ENCODE results near the gene JAKMIP2. TPM values are rescaled to one million over a fixed set of nuclear protein-coding genes. Genes with fewer than 3 reads are reported as not detected.

JAKMIP2 gene
- polyA plus RNA-seq, 1 donor from 2014 or later = 46.3 TPM

- Histone ChIP-seq H4K20me1 (ENCODE audit: insufficient read depth) (no peaks in the 10 kb centered on the region), H3K27me3 (ENCODE audit: insufficient read depth, low read depth, low read length) (no peaks in the 10 kb centered on the region), H3K9me2 (ENCODE audit: insufficient read depth, low read length) (no peaks in the 10 kb centered on the region), H3K4me2 (ENCODE audit: low read length) (no peak overlapping the region), H3K9ac (ENCODE audit: low read length) (no peak overlapping the region), H3K27ac (ENCODE audit: low read length) (no peak overlapping the region), H3F3A (ENCODE audit: insufficient read depth, low read length, poor library complexity, severe bottlenecking) (no peaks in the 10 kb centered on the region), H3K36me3 (ENCODE audit: insufficient read depth, low read length) (no peaks in the 10 kb centered on the region), H2AFZ (ENCODE audit: low read depth, low read length) (no peak overlapping the region), H3K79me2 (replicated peaks; ENCODE audit: insufficient read depth, low read length) (no peaks in the 10 kb centered on the region), H3K9me3 (ENCODE audit: low read length) (no peaks in the 10 kb centered on the region), H3K4me3 (ENCODE audit: low read length) (no peak overlapping the region)
- no peak for TF ChIP-seq REST (IDR thresholded peaks at IDR 0.05; ENCODE audit: borderline replicate concordance)
- no peak for TF ChIP-seq RAD21 (conservative IDR thresholded peaks at IDR 0.05)
- TF ChIP-seq EP300 (conservative IDR thresholded peaks at IDR 0.05; ENCODE audit: poor library complexity, severe bottlenecking) = no peak
- no peak for TF ChIP-seq SMC3 (conservative IDR thresholded peaks at IDR 0.05; ENCODE audit: poor library complexity)
- TF ChIP-seq CTCF (IDR thresholded peaks at IDR 0.05; ENCODE audit: poor library complexity, severe bottlenecking) = no peak
- TF ChIP-seq MXI1 (conservative IDR thresholded peaks at IDR 0.05; ENCODE audit: poor library complexity, severe bottlenecking) = no peak
- TF ChIP-seq EZH2 (IDR thresholded peaks at IDR 0.05; ENCODE audit: borderline replicate concordance, insufficient read depth, low read length, poor library complexity, severe bottlenecking) = no peak
- TF ChIP-seq TAF1 (IDR thresholded peaks at IDR 0.05; ENCODE audit: low read depth) = no peak
Observed at GRCh38 chr5:147789820-147790219, 7.3 kb upstream of the JAKMIP2 start.

- no peaks in the 10 kb centered on the region for H4K20me1 ChIP-seq (ENCODE audit: insufficient read depth)
- no peak overlapping the region for H2AFZ ChIP-seq (ENCODE audit: low read depth, low read length)
- H3K36me3 ChIP-seq (ENCODE audit: insufficient read depth, low read length) = no peaks in the 10 kb centered on the region
- H3F3A ChIP-seq (ENCODE audit: insufficient read depth, low read length, poor library complexity, severe bottlenecking) = no peaks in the 10 kb centered on the region
- H3K4me3 ChIP-seq (ENCODE audit: low read length) = no peak overlapping the region
- no peak overlapping the region for H3K9ac ChIP-seq (ENCODE audit: low read length)
- H3K9me2 ChIP-seq (ENCODE audit: insufficient read depth, low read length) = no peaks in the 10 kb centered on the region
- no peaks in the 10 kb centered on the region for H3K27me3 ChIP-seq (ENCODE audit: insufficient read depth, low read depth, low read length)
- no peak overlapping the region for H3K4me2 ChIP-seq (ENCODE audit: low read length)
- no peak overlapping the region for H3K27ac ChIP-seq (ENCODE audit: low read length)
- TF ChIP-seq TAF1 (IDR thresholded peaks at IDR 0.05; ENCODE audit: low read depth) (no peak), CTCF (IDR thresholded peaks at IDR 0.05; ENCODE audit: poor library complexity, severe bottlenecking) (no peak), EP300 (conservative IDR thresholded peaks at IDR 0.05; ENCODE audit: poor library complexity, severe bottlenecking) (no peak), EZH2 (IDR thresholded peaks at IDR 0.05; ENCODE audit: borderline replicate concordance, insufficient read depth, low read length, poor library complexity, severe bottlenecking) (no peak), RAD21 (conservative IDR thresholded peaks at IDR 0.05) (no peak), POLR2AphosphoS5 (IDR thresholded peaks at IDR 0.05) (no peak), SMC3 (conservative IDR thresholded peaks at IDR 0.05; ENCODE audit: poor library complexity) (no peak), REST (IDR thresholded peaks at IDR 0.05; ENCODE audit: borderline replicate concordance) (no peak), MXI1 (conservative IDR thresholded peaks at IDR 0.05; ENCODE audit: poor library complexity, severe bottlenecking) (no peak)
- H3K9me3 ChIP-seq (ENCODE audit: low read length) = no peaks in the 10 kb centered on the region
- H3K79me2 ChIP-seq (replicated peaks; ENCODE audit: insufficient read depth, low read length) = no peaks in the 10 kb centered on the region
Observed at GRCh38 chr5:147788023-147788422, 5.5 kb upstream of the JAKMIP2 start.
